Suprapubic skin (tissue), 3 donors: ENCODE results near the gene CBARP.

Experiments used
- POLR2A ChIP-seq, 2 donors: fragments of 450-650 bp; IDR thresholded peaks; one replicate each; pipeline ENCODE4 v1.6.1; 2017; ENCODE audit warnings: antibody characterized with exemption in 2 of 2, mild to moderate bottlenecking in 2 of 2, moderate library complexity in 2 of 2
- TF ChIP-seq, protein P1 (sequence below), 2 donors: fragments of 200-600 bp in 1 of 2; fragments of 450-650 bp in 1 of 2; sonication (generic) in 1 of 2; IDR thresholded peaks; one replicate each; pipeline ENCODE4 v1.5.1; 2016 to 2019; ENCODE audit warnings: antibody characterized with exemption in 2 of 2, mild to moderate bottlenecking in 1 of 2, moderate library complexity in 1 of 2

DNA sequence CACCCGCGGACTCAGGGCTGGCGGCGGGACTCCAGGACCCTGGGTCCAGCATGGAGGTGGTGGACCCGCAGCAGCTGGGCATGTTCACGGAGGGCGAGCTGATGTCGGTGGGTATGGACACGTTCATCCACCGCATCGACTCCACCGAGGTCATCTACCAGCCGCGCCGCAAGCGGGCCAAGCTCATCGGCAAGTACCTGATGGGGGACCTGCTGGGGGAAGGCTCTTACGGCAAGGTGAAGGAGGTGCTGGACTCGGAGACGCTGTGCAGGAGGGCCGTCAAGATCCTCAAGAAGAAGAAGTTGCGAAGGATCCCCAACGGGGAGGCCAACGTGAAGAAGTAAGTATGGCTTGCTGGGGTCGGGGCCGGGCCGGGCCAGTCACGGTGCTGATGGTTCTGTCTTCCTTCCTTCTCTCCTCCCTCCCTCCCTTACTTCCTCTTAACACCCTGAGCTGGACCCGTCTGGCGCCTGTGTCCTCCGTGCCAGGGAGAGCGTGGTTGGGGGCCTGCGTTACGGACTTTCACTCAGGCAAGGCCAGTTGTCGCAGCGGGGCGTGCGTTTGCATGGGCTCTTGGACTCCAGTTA is 30.8 kb downstream of the CBARP start:
- TF ChIP-seq, protein P1, sequence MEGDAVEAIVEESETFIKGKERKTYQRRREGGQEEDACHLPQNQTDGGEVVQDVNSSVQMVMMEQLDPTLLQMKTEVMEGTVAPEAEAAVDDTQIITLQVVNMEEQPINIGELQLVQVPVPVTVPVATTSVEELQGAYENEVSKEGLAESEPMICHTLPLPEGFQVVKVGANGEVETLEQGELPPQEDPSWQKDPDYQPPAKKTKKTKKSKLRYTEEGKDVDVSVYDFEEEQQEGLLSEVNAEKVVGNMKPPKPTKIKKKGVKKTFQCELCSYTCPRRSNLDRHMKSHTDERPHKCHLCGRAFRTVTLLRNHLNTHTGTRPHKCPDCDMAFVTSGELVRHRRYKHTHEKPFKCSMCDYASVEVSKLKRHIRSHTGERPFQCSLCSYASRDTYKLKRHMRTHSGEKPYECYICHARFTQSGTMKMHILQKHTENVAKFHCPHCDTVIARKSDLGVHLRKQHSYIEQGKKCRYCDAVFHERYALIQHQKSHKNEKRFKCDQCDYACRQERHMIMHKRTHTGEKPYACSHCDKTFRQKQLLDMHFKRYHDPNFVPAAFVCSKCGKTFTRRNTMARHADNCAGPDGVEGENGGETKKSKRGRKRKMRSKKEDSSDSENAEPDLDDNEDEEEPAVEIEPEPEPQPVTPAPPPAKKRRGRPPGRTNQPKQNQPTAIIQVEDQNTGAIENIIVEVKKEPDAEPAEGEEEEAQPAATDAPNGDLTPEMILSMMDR (IDR thresholded peaks at IDR 0.05) = no peak
- no peak for TF ChIP-seq POLR2A (IDR thresholded peaks at IDR 0.05)
